ENCODE results near the gene BTN2A1. TPM values are rescaled to one million over a fixed set of nuclear protein-coding genes. Genes with fewer than 3 reads are reported as not detected.
"Not testable (repeated sequence)": the region's sequence is repeated elsewhere in the genome, so short reads cannot be mapped to it uniquely, and the experiment has no call there.

The BTN2A1 gene
- 34.9 TPM for polyA plus RNA-seq (ENCODE audit: insufficient read length)
- long read RNA-seq, donor 1, partial matches to known transcripts: 24 of 25 reads
- long read RNA-seq, donor 1, other reads (novel, unspliced or antisense): 0 of 25 reads
- long read RNA-seq, donor 2, partial matches to known transcripts: 0 of 5 reads
- long read RNA-seq, donor 2, other reads (novel, unspliced or antisense): 0 of 5 reads
- long read RNA-seq, donor 3: 0 reads
- long read RNA-seq, donor 4: 0 reads
- long read RNA-seq, donor 5, partial matches to known transcripts: 0 of 5 reads
- long read RNA-seq, donor 5, other reads (novel, unspliced or antisense): 0 of 5 reads
- long read RNA-seq, donor 6, partial matches to known transcripts: 23 of 25 reads
- long read RNA-seq, donor 6, other reads (novel, unspliced or antisense): 0 of 25 reads
- long read RNA-seq, donor 7, partial matches to known transcripts: 0 of 2 reads
- long read RNA-seq, donor 7, other reads (novel, unspliced or antisense): 0 of 2 reads
- long read RNA-seq, donor 8, partial matches to known transcripts: 0 of 2 reads
- long read RNA-seq, donor 8, other reads (novel, unspliced or antisense): 0 of 2 reads

GRCh38 chr6:26457806-26458688 is at the start of gene BTN2A1:
Gene BTN2A1, plus strand, starts transcription at chr6:26457955. Its CDS starts 682 bp downstream, at chr6:26458637.
- DNase-seq: peak; percentile 95

GRCh38 chr6:26408828-26409730 is 48.7 kb upstream of the BTN2A1 start:
- DNase-seq: no peak

GRCh38 chr6:26411751-26412150 is 46.0 kb upstream of the BTN2A1 start:
- DNase-seq: no peak

GRCh38 chr6:26412228-26412627 is 45.5 kb upstream of the BTN2A1 start:
- no peak for DNase-seq

- no peak for DNase-seq
Measured at GRCh38 chr6:26412954-26413353, 44.8 kb upstream of the BTN2A1 start.

GRCh38 chr6:26414281-26414680 is 43.5 kb upstream of the BTN2A1 start:
- DNase-seq: no peak

- DNase-seq: no peak
Measured at GRCh38 chr6:26415036-26415614, 42.6 kb upstream of the BTN2A1 start.

GRCh38 chr6:26415791-26416190 is 42.0 kb upstream of the BTN2A1 start:
- no peak for DNase-seq

- DNase-seq: no peak
Measured at GRCh38 chr6:26416288-26416687, 41.5 kb upstream of the BTN2A1 start.

GRCh38 chr6:26418077-26418476 is 39.7 kb upstream of the BTN2A1 start:
- DNase-seq: not testable (repeated sequence)

- not testable (repeated sequence) for DNase-seq
Measured at GRCh38 chr6:26418795-26419194, 39.0 kb upstream of the BTN2A1 start.

GRCh38 chr6:26420688-26421171 is 37.0 kb upstream of the BTN2A1 start:
- DNase-seq: peak; percentile 59

GRCh38 chr6:26421259-26422144 is 36.3 kb upstream of the BTN2A1 start:
- DNase-seq: peak; percentile 94

GRCh38 chr6:26422329-26422728 is 35.4 kb upstream of the BTN2A1 start:
- no peak for DNase-seq

GRCh38 chr6:26426691-26427450 is 30.9 kb upstream of the BTN2A1 start:
- no peak for DNase-seq

- no peak for DNase-seq
Measured at GRCh38 chr6:26427451-26427809, 30.3 kb upstream of the BTN2A1 start.

- DNase-seq: no peak
Measured at GRCh38 chr6:26428206-26428605, 29.5 kb upstream of the BTN2A1 start.

GRCh38 chr6:26430787-26431186 is 27.0 kb upstream of the BTN2A1 start:
- no peak for DNase-seq

Measured in left kidney (tissue), 8 donors.